IPS-18c (cell line): Measurements from ENCODE around the gene RRM2.
A peak's percentile ranks its signal among the peaks of the same experiment; 100 is the strongest.

Experiments used
- H3K4me3 ChIP-seq: 2 replicates; pipeline ENCODE4 v1.7.0; 2013; ENCODE audit warnings: low read depth, mild to moderate bottlenecking, low read length, moderate library complexity; ENCODE audit not compliant: insufficient read depth
- H3K9me3 ChIP-seq: one replicate; pipeline ENCODE4 v1.6.1; 2013; ENCODE audit warnings: mild to moderate bottlenecking, low read length, moderate library complexity; ENCODE audit not compliant: control insufficient read depth, insufficient read depth

The RRM2 gene

DNA sequence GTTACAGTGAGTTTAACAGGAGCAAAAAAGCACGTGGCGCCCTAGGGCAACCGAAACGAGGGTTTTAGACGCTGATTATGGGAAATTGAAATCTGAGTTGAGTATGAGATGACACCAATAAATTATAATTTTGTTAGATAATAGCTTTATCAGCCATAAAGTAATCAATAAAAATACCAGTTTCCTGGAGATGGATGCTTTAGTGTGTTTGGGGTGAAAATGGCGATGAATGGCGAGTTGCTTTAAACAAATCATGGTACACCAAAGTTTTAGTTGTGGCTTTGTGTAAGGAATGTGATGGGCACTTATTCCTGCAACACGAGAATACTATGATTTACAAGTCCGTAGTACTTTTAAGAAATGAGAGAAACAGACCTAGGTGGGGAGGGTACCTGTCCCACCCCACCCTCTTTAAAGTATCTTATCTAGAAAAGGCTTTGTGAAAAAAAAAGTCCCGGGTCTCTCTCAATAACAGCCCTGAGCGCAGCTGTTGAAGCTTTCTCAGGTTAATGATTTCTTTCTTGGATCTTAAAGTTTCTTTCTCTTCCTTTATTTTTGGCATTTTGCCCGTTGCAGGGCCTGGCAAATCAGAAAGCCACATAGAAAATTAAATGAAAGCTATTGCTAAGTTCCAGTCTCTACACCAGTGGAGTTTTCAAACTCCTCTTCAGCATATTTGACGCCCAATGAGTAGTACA lies 1.5 kb upstream of the RRM2 start:
- peak overlapping the region; percentile 89 for H3K4me3 ChIP-seq

DNA sequence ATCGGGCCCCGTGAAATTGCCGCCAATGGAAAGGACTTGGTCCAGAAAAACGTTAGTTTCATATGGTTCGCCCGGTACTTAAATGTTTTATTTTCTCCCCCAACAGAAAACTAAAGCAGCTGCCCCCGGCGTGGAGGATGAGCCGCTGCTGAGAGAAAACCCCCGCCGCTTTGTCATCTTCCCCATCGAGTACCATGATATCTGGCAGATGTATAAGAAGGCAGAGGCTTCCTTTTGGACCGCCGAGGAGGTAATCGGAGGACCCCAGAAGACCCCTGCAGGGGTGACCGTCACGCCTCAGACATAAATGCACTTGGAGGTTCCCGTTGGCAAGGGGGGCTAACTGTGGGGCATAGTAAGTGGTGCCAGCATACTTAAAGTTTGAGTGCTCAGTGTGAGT lies 742 bp downstream of the RRM2 start:
- Histone ChIP-seq H3K4me3 (peak overlapping the region; percentile 89), H3K9me3 (peaks cover 3% of the 10 kb centered on the region)

More for the DNA sequence above, 1.5 kb upstream of the RRM2 start:
- H3K9me3 ChIP-seq: peaks cover 3% of the 10 kb centered on the region

DNA sequence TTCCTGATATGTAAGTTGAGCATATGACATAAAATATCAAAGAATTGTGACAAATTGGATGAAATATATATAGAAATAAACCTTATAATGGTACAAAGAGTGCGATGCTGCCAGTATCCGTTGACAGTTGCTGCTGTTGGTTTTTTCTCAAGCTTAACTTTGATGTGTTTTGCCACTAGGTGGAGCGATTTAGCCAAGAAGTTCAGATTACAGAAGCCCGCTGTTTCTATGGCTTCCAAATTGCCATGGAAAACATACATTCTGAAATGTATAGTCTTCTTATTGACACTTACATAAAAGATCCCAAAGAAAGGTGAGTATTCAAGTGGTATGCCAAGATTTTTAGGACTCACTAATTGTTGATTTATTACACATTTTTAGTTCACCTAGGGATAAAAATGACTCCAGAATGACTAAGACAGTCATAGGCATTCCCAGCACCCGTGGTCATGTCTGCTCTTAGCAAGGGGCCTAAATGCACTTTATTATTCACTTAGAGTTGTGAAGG lies 2.1 kb downstream of the RRM2 start:
- Histone ChIP-seq H3K9me3 (peaks cover 3% of the 10 kb centered on the region), H3K4me3 (no peak overlapping the region)

DNA sequence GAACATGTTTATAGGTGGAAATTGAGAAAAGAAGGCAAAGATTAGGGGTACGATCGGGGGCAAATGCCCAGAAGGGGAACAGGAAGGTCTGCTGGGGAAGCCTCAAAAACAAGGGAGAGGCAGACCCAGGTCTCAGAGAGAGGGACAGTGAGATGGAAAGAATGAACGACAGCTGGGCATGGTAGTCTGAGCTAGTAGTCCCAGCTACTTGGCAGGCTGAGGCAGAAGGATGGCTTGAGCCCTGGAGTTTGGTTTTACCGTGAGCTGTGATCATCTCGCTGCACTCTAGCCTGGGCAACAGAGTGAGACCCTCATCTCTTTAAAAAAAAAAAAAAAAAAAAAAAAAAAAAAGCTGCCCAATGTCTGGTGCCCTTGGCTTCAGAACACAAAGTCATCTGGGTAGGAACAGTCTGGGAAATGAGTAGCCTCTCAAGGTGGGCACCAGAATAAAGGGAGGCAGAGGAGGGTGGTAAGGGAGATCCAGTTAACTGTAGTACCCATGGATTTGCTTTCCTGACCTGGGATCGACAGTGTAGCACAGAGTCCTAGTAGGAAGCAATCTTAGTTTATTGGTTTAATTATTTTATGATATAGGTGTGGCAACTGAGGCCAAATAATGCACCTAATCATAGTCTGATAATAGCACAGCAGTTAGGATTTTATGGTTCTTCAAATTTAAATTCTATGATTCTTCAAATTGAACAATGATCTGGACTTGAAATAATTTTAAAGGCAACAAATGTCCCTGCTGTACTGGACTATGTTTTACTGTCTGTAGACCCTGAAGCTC lies 3.5 kb downstream of the RRM2 start:
- Histone ChIP-seq H3K9me3 (peaks cover 3% of the 10 kb centered on the region), H3K4me3 (no peak overlapping the region)

DNA sequence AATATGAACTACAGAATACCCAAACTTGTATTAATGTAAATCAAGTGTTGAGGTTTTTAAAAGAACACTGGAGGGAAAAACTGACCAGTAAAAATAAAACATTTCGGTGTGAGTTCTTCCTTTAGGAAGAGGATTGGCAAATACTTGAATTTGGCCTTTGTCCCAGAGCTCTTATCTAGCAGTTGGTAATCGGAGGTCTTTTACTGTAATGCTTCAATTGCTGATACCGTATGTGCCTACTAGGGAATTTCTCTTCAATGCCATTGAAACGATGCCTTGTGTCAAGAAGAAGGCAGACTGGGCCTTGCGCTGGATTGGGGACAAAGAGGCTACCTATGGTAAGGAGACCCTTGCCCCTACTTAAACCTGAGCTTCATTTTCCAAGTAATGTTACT lies 4.1 kb downstream of the RRM2 start:
- Histone ChIP-seq H3K4me3 (no peak overlapping the region), H3K9me3 (peaks cover 3% of the 10 kb centered on the region)

DNA sequence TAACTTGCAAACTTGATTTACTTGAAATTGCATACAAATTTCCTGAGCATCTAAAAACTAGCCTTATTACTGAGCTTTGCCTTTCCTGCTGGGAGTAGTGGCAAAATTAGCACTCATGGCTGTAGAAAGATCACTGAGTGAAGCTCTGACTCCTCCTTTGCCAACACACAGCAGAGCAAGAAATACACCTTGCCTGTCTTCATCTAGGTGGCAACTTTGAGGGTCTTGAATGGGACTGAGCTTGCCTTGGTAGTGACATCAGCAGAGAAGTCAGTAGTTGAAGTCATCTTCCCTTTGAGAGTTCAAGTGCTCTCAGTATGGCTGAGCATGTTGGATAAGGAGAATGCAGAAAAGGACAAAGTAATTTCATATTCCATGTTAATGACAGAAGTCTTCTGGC lies 5.9 kb downstream of the RRM2 start:
- no peak overlapping the region for H3K4me3 ChIP-seq
- peaks cover 3% of the 10 kb centered on the region for H3K9me3 ChIP-seq

DNA sequence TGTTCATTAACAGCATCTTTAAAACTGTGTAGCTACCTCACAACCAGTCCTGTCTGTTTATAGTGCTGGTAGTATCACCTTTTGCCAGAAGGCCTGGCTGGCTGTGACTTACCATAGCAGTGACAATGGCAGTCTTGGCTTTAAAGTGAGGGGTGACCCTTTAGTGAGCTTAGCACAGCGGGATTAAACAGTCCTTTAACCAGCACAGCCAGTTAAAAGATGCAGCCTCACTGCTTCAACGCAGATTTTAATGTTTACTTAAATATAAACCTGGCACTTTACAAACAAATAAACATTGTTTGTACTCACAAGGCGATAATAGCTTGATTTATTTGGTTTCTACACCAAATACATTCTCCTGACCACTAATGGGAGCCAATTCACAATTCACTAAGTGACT lies 7.0 kb downstream of the RRM2 start:
- peaks cover 3% of the 10 kb centered on the region for H3K9me3 ChIP-seq
- H3K4me3 ChIP-seq: no peak overlapping the region

DNA sequence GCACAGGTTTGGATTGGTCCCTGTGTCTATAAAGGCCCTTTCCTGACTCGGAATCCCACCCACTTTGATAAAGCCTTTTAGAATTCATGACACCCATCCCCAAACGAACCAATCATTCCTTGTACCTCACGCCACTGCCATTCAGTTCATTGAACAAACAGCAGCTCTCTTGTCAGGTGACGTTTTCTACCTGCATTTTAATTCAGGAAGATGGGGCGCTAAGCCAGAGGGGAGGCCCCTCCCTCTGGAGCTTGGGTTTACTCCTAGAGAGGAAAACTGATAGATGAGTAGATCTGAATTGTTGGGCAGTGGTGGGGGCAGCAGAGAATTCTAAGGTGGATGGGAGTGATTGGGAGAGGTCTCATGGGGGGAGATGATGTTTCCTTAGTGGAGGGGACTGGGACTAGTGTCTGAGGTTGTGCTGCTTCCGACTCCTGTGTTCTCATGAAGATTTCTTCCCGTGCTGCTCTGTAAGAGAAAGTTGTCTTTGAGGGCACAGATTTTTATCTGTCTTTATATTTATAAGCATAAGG lies 9.6 kb downstream of the RRM2 start:
- Histone ChIP-seq H3K4me3 (no peak overlapping the region), H3K9me3 (no peaks in the 10 kb centered on the region)

DNA sequence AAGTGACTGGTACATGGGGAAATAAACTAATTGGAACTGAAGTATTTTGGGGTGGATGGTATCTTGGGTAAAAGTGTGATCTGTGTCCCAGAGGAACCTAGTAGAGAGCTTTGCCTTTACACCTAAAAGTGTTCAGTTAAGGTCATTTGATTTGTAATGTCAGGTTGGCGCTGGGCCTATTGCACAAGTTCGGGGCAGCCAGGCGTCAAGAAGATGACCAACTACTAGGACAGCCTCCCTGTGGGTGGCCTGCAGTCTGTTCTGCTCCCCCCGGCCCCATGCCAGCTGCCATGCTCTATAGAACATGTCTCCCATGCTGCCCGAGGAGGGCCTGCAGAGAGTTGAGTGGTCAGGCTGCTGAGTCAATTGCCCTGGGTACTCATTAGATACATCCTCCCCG lies 10.1 kb downstream of the RRM2 start:
- no peaks in the 10 kb centered on the region for H3K9me3 ChIP-seq
- no peak overlapping the region for H3K4me3 ChIP-seq

DNA sequence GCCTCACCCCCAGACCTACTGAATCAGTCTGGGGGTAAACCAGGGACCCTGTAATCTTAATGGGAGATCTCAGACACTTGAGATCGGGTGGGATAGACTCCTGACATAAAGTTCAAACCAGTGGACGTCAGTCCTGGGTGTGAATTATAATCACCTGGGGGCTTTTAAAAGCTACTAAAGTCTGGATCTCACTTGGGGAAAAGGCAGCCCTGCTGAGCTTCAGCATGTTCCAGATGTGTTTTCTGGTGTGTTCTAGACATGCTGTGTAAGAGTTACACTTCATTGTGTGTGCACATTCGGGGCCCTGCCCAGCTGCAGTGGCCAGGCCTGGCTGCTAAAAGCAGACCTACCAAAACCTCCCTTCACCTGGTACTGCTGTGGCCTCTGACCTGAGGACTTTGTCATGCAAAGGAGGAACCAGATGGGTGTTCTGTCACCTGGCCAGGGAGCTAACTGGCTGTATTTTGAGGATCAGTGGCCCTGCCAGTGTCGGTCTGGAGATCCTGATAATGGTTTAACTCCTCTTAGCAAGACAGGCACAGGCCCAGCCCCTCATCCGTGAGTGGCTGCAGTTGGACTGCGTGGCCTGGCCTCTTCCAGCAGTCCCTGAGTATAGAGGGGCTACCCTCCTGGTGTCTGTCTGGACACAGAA lies 10.6 kb downstream of the RRM2 start:
- Histone ChIP-seq H3K9me3 (no peaks in the 10 kb centered on the region), H3K4me3 (no peak overlapping the region)

DNA sequence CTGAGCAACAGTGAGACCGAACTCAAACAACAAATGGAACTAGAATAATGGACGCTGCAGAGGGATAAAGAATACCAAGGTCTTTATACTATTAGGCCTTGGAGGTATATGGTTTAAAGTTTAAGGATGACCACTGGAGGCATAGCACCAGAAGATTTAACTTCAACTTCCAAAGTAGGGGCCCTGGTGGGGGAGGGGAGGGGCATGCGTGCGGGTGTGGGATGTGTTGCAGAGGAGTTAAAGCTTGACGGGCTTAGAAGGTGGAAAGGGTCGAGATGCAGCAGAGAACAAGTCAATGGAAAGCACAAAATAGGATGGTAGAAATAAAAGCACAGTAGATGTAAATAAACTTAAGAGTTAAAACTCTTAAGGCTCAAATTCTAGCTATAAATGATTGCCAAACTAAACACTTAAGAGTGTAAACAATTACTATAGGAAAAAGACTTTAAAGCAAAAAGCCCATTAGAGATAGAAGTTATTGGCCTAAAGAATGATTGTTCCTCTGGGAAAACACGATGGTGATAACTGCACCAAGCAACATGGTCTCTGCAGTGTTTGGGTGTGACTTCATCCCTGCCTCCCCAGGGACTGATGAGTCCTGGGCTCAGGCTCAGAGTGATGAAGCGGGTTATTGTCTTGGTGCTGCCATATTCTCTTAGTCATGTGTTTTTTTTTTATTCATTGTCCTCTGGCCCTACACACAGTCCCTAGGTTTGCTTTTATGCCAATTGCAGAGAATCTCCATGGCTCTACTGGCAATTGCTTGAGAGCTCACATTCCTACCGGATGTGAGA lies 13.0 kb downstream of the RRM2 start:
- H3K4me3 ChIP-seq: no peak overlapping the region
- H3K9me3 ChIP-seq: no peaks in the 10 kb centered on the region

DNA sequence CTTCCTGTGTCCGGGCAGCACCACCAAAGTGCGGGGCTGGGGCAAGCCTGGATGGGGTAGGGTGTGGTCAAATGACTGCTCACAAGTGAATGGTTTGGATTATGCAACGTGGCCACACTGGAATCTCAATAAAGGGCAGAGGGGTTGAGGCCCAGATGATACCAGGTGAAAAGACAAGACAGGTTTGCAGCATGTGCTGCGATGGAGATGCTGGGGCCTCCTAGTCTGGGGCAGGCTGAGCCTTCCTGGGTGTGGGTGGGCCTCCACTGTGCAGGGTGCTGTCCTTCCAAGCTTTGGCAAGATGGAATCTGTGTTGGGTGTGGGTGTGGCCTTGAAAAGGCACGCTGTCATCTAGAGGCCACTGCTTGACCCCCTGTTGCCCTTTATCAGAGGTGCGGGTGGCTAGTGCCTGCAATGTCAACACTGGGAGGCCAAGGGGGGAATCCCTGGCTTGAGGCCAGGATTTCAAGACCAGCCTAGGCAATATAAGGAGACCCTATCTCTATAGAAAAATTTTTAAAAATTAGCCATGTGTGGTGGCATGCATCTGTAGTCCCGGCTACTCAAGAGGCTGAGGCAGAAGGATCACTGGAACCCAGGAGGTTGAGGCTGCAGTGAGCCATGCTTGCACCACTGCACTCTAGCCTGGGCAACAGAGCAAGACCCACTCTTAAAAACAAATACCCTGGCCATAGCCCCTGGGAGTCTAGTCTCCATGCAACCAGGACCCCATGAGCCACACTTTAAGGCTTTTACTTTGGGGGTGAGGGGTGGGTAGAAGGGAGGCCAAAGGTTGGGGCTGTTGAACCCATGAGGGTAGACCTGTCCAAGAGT lies 13.8 kb downstream of the RRM2 start:
- H3K4me3 ChIP-seq: no peak overlapping the region
- H3K9me3 ChIP-seq: no peaks in the 10 kb centered on the region

DNA sequence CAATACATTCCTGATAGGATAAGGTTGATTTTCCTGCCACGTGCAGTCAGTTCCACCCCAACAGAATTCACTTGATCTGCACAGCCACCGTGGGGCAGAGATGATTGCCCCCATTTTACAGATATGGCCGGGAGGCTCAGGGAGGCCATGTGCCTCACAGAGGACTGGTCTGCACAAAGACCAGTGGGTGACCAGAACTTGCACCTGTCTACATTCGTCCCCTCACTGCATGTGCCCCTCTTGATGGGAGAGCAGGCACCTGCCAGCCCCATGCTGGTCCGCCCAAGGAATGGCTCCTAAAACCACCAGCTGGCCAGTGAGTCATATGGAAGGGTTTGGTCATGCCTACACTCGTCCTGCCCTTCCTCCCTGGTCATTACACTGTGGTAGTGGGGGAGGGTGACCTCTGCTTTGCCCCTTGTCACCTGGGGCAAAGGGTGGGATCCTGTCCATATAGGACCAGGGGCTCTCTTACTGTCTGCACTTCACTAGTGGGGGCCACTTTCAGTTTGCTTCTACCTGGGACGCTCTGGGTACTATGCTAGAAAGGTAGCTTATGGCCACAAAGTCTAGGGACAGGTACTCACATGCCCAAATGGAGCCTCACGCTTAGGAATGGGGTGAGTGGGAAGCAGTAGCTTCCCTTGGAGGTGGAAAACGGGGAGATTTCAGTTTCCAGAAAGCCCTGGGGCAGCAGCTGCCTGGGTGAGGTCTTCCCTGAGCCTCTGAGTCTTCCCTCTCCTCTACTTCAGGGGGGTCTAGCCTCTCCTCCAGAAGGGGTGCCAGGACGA lies 14.7 kb downstream of the RRM2 start:
- Histone ChIP-seq H3K4me3 (no peak overlapping the region), H3K9me3 (no peaks in the 10 kb centered on the region)

DNA sequence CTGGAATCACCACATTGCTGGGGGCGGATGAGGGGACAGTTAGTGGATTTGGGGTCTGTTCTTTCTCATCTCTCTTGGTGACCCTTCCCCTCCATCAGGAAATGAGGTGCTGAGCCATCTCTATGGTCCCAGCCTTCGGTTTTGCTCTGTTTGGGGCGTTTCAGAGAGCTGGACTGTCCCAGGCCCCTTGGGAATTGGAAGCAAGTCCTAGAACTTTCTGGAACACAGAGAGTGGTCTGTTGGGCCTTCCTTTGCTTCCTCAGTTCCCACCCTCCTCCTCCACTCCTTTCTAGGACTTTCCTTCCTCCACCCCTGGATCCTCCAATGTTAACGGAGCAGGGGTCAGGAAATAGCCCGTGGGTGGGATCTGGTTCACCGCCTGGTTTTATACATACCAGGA lies 17.0 kb downstream of the RRM2 start:
- H3K4me3 ChIP-seq: no peak overlapping the region
- H3K9me3 ChIP-seq: no peaks in the 10 kb centered on the region

DNA sequence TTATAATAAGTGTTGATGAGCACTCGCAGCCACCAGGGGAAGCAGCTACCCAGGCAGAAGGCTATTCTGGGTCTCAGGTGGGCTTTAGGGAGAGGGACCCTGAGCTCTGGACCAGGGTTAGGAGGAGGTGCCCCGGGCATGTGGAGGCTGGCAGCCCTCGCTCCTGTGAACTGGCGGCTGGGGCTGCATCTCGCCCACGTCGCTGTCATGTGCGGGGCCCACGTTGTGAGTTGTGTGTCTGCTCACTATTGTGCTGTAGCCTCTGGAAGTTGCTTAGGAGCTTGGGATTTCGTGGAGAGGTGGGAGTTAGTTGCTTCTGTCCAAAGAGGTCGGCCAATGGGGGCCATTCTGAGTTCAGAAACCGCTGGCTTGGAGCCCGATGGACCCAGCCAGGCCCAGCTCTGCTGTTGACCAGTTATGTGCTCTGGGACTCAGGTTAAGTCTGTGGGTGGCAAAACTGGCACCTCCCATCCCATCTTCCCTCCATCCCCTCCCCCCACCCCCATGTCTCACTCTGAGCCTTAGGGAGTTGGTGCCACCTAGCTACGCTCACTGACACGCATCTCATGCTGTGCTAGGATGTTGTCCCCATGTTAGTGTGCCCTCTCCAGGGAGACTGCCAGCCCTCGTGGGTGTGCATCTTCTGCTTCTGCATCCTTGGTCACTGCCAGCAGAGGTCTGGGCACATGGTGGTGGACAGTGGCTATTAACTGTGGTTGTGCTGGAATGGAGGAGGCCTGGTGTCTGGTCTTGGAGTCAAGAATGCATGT lies 18.5 kb downstream of the RRM2 start:
- Histone ChIP-seq H3K9me3 (no peaks in the 10 kb centered on the region), H3K4me3 (no peak overlapping the region)
